Activated B cell treated with CpG ODN at 0.5 μM for 24 hours (primary cell): ENCODE data around the gene HIBCH. TPM values are rescaled to one million over a fixed set of nuclear protein-coding genes. Genes with fewer than 3 reads are reported as not detected.
"Not testable (repeated sequence)": the region's sequence is repeated elsewhere in the genome, so short reads cannot be mapped to it uniquely, and the experiment has no call there.

ENCODE experiments used
- ATAC-seq: fragments of 200-7000 bp; cut with Tn5 transposase; one replicate; pipeline ENCODE4 v1.10.0; 2021; ENCODE audit warnings: low read depth, mild to moderate bottlenecking, moderate library complexity
- CTCF ChIA-PET: fragments of 350-600 bp; sonication (Branson Sonifier 250); formaldehyde crosslinking; loops from one replicate; lab custom pipeline; 2021; ENCODE audit warnings: antibody characterized with exemption; lab: Charles Lee
- POLR2A ChIA-PET: fragments of 350-600 bp; sonication (Branson Sonifier 250); formaldehyde crosslinking; loops from one replicate; lab custom pipeline; 2021; ENCODE audit warnings: antibody characterized with exemption; lab: Charles Lee
- DNase-seq: peaks from one replicate; pipeline ENCODE4 v3.0.0; 2022
- H3K27ac Mint-ChIP-seq: one replicate; pipeline ENCODE4 v1.8.0; 2020; ENCODE audit warnings: mixed read lengths
- H3K27me3 Mint-ChIP-seq: one replicate; pipeline ENCODE4 v1.8.0; 2021; ENCODE audit warnings: mixed read lengths
- H3K36me3 Mint-ChIP-seq: one replicate; pipeline ENCODE4 v1.8.0; 2021; ENCODE audit warnings: low read depth, mixed read lengths
- H3K4me1 Mint-ChIP-seq: one replicate; pipeline ENCODE4 v1.8.0; 2021; ENCODE audit warnings: mixed read lengths
- H3K4me3 Mint-ChIP-seq: one replicate; pipeline ENCODE4 v1.8.0; 2020; ENCODE audit warnings: mild to moderate bottlenecking, mixed read lengths
- H3K9me3 Mint-ChIP-seq: one replicate; pipeline ENCODE4 v1.8.0; 2020; ENCODE audit warnings: mixed read lengths
- CTCF ChIP-seq: fragments of 200-600 bp; IDR thresholded peaks from one replicate; pipeline ENCODE4 v1.8.0; 2022; ENCODE audit warnings: antibody characterized with exemption, mild to moderate bottlenecking
- intact Hi-C: fragments of 100-400 bp; cut with micrococcal nuclease; formaldehyde crosslinking; loops from one replicate; pipeline ENCODE4 v1.15.1; 2024
- total RNA-seq: library from RNA; stranded (reverse); gene quantifications from 2 replicates; pipeline ENCODE4 v1.2.3, GENCODE V29; 2022

The HIBCH gene
- total RNA-seq, 1 donor from 2014 or later, result 21.2 TPM

DNA sequence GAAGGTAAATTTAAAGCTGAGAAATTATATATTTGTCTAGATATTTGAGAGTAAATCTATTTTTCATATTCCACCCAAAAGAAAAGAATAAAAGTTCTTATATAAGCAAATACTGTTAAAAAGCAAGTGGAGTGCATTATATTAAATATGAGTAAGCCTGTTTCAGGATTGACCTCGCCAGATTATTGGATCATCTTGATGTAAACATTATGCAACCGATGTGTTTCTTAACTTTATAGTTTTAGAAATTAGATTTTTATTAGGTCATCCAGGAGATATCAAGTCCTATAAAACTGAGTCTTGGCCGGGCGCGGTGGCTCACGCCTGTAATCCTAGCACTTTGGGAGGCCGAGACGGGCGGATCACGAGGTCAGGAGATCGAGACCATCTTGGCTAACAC, 156.8 kb downstream of the HIBCH start:
- POLR2A ChIA-PET, result no interaction called here
- CTCF ChIA-PET, result no interaction called here

DNA sequence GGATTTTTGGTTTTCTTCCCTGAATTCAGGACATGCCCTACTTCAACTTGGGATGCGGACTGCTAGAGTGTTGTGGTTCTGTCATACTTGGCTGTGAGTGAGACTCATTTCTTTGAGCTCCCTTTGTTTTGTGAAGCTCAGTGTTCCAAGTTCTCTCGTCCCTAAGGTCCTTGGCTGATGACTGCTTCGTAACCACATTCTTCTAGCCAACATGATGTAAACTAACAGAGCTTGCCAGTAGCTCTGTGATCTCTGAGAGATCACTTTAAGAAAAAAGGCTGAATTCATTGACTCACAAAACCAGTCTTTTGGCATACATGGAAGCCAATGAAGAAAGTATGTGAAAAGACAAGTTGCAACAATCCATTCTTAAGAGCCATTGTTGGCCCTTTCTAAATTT, 160.2 kb downstream of the HIBCH start:
- no peaks in the 10 kb centered on the region for H3K9me3 Mint-ChIP-seq
- CTCF ChIA-PET, result no interaction called here
- no peaks in the 10 kb centered on the region for H3K27me3 Mint-ChIP-seq
- ATAC-seq (no peak), DNase-seq (no peak)
- no peak for TF ChIP-seq CTCF
- no peak overlapping the region for H3K27ac Mint-ChIP-seq
- H3K36me3 Mint-ChIP-seq, result no peaks in the 10 kb centered on the region
- H3K4me3 Mint-ChIP-seq, result no peak overlapping the region
- POLR2A ChIA-PET, result no interaction called here
- peaks cover 5% of the 10 kb centered on the region for H3K4me1 Mint-ChIP-seq
- intact Hi-C loops, result no loop called here

More for the DNA sequence above, 156.8 kb downstream of the HIBCH start:
- no peak for ATAC-seq
- Mint-ChIP-seq H3K27me3 (no peaks in the 10 kb centered on the region), H3K4me3 (no peak overlapping the region), H3K27ac (no peak overlapping the region), H3K36me3 (no peaks in the 10 kb centered on the region), H3K4me1 (peaks cover 3% of the 10 kb centered on the region), H3K9me3 (peaks cover 5% of the 10 kb centered on the region)
- no peak for DNase-seq
- intact Hi-C loops, result no loop called here
- TF ChIP-seq CTCF, result no peak

GRCh38 chr2:190158798-190159434, 160.7 kb downstream of the HIBCH start:
- ChIA-PET CTCF (no interaction called here), POLR2A (no interaction called here)
- H3K27ac Mint-ChIP-seq, result no peak overlapping the region
- intact Hi-C loops, result no loop called here
- no peak for DNase-seq
- H3K27me3 Mint-ChIP-seq, result no peaks in the 10 kb centered on the region
- TF ChIP-seq CTCF, result no peak
- no peaks in the 10 kb centered on the region for H3K36me3 Mint-ChIP-seq
- no peaks in the 10 kb centered on the region for H3K9me3 Mint-ChIP-seq
- H3K4me3 Mint-ChIP-seq, result no peak overlapping the region
- peaks cover 5% of the 10 kb centered on the region for H3K4me1 Mint-ChIP-seq
- no peak for ATAC-seq

DNA sequence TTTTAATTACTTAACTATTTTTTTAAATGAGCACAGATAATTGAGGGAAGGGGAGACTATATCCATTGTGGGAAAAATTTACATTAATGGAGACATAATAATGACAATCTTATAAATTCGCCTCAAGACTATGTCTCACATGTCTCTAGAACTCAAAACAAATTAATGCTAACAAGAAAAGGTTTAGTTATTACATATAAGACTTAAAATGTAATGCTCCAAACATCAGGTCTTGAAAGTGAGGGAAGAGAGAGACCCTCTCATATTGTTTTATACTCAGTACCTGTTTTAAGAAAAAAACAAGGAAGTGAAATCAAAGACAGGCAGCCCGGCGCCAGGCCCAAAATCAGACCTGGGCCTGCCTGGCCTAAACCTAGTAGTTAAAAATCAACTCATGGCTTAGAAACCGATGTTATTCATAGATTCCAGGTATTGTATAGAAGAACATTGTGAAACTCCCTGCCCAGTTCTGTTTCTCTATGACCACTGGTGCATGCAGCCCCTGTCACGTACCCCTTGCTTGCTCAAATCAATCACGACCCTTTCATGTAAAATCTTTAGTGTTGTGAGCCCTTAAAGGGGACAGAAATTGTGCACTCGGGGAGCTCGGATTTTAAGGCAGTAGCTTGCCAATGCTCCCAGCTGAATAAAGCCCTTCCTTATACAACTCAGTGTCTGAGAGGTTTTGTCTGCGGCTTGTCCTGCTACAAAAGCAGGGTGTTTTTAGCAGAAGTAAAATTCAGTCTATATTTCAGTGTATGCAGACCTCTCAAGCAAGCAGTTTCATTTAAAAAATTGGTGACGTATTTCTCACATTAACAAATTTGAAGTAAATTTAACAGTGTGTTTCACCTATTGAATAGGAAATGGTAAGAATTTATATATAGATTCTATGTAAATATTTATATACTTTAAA, 161.8 kb downstream of the HIBCH start:
- intact Hi-C loops, H3K9me3 Mint-ChIP-seq, CTCF ChIA-PET, H3K27me3 Mint-ChIP-seq, H3K4me3 Mint-ChIP-seq, ATAC-seq, POLR2A ChIA-PET, H3K36me3 Mint-ChIP-seq, H3K4me1 Mint-ChIP-seq, DNase-seq: not testable (repeated sequence)
- peak overlapping the region; percentile 30 for H3K27ac Mint-ChIP-seq

- no peaks in the 10 kb centered on the region for H3K27me3 Mint-ChIP-seq
- no peak for ATAC-seq
Observed at GRCh38 chr2:190156530-190157212, 163.0 kb downstream of the HIBCH start.

More at GRCh38 chr2:190156530-190157212, 163.0 kb downstream of the HIBCH start:
- ChIA-PET POLR2A (no interaction called here), CTCF (no interaction called here)
- intact Hi-C loops, result no loop called here
- H3K4me1 Mint-ChIP-seq, result peaks cover 5% of the 10 kb centered on the region
- H3K9me3 Mint-ChIP-seq, result peaks cover 3% of the 10 kb centered on the region
- no peak for DNase-seq
- H3K36me3 Mint-ChIP-seq, result no peaks in the 10 kb centered on the region
- H3K27ac Mint-ChIP-seq, result no peak overlapping the region
- H3K4me3 Mint-ChIP-seq, result no peak overlapping the region
- no peak for TF ChIP-seq CTCF

Other genes starting within 250 kb of the HIBCH start
- gene INPP1, start 23.8 kb upstream of the HIBCH start, total RNA-seq, result 4.2 and 4.8 TPM in 2 replicates
- 20.0 and 21.5 TPM in 2 replicates for gene MFSD6, start 88.5 kb upstream of the HIBCH start, total RNA-seq
- gene NEMP2, start 214.9 kb upstream of the HIBCH start, total RNA-seq, result 14.2 and 15.6 TPM in 2 replicates